ENCODE data around the gene TMEM91. TPM values are rescaled to one million over a fixed set of nuclear protein-coding genes. Genes with fewer than 3 reads are reported as not detected.

TMEM91 gene
- total and polyA plus RNA-seq, 9 of the 15 experiments (the other 6 are each of a cell fraction or from before 2014, with no cell fraction given) = 1.2 to 5.2 (median 2.7) TPM

DNA sequence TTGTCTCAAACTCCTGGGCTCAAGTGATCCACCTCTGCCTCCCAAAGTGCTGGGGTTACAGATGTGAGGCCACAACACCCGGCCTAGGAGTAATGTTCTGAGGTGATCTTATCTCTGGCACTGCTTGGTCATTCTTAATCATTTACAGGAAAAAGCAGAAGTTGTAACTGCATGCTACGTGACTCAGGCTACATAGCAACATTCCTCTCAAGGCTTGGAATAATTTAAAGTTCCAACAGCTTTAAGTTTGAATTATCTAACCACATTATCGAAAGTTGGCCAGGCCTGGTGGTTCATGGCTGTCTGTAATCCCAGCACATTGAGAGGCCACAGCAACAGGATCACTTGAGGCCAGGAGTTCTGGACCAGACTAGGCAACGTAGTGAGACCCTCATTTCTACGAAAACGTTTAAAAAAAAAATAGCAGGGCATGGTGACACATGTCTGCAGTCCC, 8.5 kb upstream of the TMEM91 start (continued):
- TF ChIP-seq ESRRB (CRISPR knock-in tag; IDR thresholded peaks at IDR 0.05; ENCODE audit: borderline replicate concordance) = no peak
- TF ChIP-seq, protein P1, sequence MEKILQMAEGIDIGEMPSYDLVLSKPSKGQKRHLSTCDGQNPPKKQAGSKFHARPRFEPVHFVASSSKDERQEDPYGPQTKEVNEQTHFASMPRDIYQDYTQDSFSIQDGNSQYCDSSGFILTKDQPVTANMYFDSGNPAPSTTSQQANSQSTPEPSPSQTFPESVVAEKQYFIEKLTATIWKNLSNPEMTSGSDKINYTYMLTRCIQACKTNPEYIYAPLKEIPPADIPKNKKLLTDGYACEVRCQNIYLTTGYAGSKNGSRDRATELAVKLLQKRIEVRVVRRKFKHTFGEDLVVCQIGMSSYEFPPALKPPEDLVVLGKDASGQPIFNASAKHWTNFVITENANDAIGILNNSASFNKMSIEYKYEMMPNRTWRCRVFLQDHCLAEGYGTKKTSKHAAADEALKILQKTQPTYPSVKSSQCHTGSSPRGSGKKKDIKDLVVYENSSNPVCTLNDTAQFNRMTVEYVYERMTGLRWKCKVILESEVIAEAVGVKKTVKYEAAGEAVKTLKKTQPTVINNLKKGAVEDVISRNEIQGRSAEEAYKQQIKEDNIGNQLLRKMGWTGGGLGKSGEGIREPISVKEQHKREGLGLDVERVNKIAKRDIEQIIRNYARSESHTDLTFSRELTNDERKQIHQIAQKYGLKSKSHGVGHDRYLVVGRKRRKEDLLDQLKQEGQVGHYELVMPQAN (IDR thresholded peaks at IDR 0.05; ENCODE audit: borderline replicate concordance) = no peak
- TF ChIP-seq HNRNPH1 (optimal IDR thresholded peaks at IDR 0.05; ENCODE audit: low read depth, low read length) = no peak
- peak; percentile 72 for TF ChIP-seq MAFF (IDR thresholded peaks at IDR 0.05; ENCODE audit: low read length)
- no peak for TF ChIP-seq ZNF740 (CRISPR knock-in tag; IDR thresholded peaks at IDR 0.05)
- TF ChIP-seq ZNF740 (tag; IDR thresholded peaks at IDR 0.05) = no peak
- TF ChIP-seq, protein P2, sequence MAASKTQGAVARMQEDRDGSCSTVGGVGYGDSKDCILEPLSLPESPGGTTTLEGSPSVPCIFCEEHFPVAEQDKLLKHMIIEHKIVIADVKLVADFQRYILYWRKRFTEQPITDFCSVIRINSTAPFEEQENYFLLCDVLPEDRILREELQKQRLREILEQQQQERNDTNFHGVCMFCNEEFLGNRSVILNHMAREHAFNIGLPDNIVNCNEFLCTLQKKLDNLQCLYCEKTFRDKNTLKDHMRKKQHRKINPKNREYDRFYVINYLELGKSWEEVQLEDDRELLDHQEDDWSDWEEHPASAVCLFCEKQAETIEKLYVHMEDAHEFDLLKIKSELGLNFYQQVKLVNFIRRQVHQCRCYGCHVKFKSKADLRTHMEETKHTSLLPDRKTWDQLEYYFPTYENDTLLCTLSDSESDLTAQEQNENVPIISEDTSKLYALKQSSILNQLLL (CRISPR knock-in tag; IDR thresholded peaks at IDR 0.05; ENCODE audit: borderline replicate concordance) = no peak
- TF ChIP-seq RFX5 (IDR thresholded peaks at IDR 0.05; ENCODE audit: low read depth, low read length) = no peak
- TF ChIP-seq ZNF197 (CRISPR knock-in tag; IDR thresholded peaks at IDR 0.05; ENCODE audit: low read depth) = no peak
- 0 out of 2 replicates have a peak, but pooled peaks have one; percentile 31 for TF ChIP-seq MYC (IDR thresholded peaks at IDR 0.05; ENCODE audit: low read depth, low read length)
- no peak for TF ChIP-seq MYC (CRISPR knock-in tag; IDR thresholded peaks at IDR 0.05; ENCODE audit: borderline replicate concordance, low read depth)
- TF ChIP-seq ZNF280A (IDR thresholded peaks at IDR 0.05; ENCODE audit: low read depth, partially characterized antibody) = no peak
- TF ChIP-seq SMAD2 (IDR thresholded peaks at IDR 0.05; ENCODE audit: low read depth, low read length) = no peak
- TF ChIP-seq GABPB1 (CRISPR knock-in tag; IDR thresholded peaks at IDR 0.05) = 0 out of 2 replicates have a peak, but pooled peaks have one; percentile 3
- no peak for TF ChIP-seq TARDBP (IDR thresholded peaks at IDR 0.05)
- TF ChIP-seq, protein P3, sequence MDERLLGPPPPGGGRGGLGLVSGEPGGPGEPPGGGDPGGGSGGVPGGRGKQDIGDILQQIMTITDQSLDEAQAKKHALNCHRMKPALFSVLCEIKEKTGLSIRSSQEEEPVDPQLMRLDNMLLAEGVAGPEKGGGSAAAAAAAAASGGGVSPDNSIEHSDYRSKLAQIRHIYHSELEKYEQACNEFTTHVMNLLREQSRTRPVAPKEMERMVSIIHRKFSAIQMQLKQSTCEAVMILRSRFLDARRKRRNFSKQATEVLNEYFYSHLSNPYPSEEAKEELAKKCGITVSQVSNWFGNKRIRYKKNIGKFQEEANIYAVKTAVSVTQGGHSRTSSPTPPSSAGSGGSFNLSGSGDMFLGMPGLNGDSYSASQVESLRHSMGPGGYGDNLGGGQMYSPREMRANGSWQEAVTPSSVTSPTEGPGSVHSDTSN (CRISPR knock-in tag; IDR thresholded peaks at IDR 0.05; ENCODE audit: low read depth) = no peak
- TF ChIP-seq, protein P3 (tag; conservative IDR thresholded peaks at IDR 0.05; ENCODE audit: low read depth) = peak; percentile 28; the same call in 1 of the 2 replicates
- no peak for TF ChIP-seq PTBP1 (IDR thresholded peaks at IDR 0.05; ENCODE audit: low read depth, low read length)
- no peak for TF ChIP-seq XRCC4 (IDR thresholded peaks at IDR 0.05; ENCODE audit: extremely low read depth, insufficient read depth, insufficient read length)
- TF ChIP-seq, protein P4, sequence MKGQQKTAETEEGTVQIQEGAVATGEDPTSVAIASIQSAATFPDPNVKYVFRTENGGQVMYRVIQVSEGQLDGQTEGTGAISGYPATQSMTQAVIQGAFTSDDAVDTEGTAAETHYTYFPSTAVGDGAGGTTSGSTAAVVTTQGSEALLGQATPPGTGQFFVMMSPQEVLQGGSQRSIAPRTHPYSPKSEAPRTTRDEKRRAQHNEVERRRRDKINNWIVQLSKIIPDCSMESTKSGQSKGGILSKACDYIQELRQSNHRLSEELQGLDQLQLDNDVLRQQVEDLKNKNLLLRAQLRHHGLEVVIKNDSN (CRISPR knock-in tag; IDR thresholded peaks at IDR 0.05) = no peak

All from K562 (cell line).